ENCODE results near the gene TMTC2.

TMTC2 gene

GRCh38 chr12:82954572-82954971 lies 267.9 kb downstream of the TMTC2 start:
- TF ChIP-seq, protein P1, sequence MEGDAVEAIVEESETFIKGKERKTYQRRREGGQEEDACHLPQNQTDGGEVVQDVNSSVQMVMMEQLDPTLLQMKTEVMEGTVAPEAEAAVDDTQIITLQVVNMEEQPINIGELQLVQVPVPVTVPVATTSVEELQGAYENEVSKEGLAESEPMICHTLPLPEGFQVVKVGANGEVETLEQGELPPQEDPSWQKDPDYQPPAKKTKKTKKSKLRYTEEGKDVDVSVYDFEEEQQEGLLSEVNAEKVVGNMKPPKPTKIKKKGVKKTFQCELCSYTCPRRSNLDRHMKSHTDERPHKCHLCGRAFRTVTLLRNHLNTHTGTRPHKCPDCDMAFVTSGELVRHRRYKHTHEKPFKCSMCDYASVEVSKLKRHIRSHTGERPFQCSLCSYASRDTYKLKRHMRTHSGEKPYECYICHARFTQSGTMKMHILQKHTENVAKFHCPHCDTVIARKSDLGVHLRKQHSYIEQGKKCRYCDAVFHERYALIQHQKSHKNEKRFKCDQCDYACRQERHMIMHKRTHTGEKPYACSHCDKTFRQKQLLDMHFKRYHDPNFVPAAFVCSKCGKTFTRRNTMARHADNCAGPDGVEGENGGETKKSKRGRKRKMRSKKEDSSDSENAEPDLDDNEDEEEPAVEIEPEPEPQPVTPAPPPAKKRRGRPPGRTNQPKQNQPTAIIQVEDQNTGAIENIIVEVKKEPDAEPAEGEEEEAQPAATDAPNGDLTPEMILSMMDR (conservative IDR thresholded peaks at IDR 0.05; ENCODE audit: low read length) = no peak
- DNase-seq (ENCODE audit: low read depth) = no peak
- no peak overlapping the region for H3K4me3 ChIP-seq (ENCODE audit: low read length)

GRCh38 chr12:82955043-82955442 lies 268.3 kb downstream of the TMTC2 start:
- DNase-seq (ENCODE audit: low read depth) = peak; percentile 11
- no peak overlapping the region for H3K4me3 ChIP-seq (ENCODE audit: low read length)
- TF ChIP-seq, protein P1 (conservative IDR thresholded peaks at IDR 0.05; ENCODE audit: low read length) = no peak

GRCh38 chr12:82958966-82959365 lies 272.3 kb downstream of the TMTC2 start:
- TF ChIP-seq, protein P1 (conservative IDR thresholded peaks at IDR 0.05; ENCODE audit: low read length) = no peak
- no peak overlapping the region for H3K4me3 ChIP-seq (ENCODE audit: low read length)
- DNase-seq (ENCODE audit: low read depth) = no peak

DNA sequence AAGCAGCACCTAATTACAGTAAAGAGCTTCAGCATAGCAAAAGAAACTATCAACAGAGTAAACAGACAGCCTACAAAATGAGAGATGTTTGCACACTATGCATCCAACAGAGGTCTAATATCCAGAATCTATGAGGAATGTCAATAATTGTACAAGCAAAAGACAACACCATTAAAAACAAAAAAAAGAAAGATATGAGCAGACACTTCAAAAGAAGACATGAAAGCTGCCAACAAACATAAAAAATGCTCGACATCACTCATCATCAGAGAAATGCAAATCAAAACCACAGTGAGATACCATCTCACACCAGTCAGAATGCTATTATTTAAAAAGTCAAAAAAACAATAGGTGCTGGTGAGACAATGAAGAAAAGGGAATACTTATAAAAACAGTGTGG lies 273.1 kb downstream of the TMTC2 start:
- no peak for DNase-seq (ENCODE audit: low read depth)
- TF ChIP-seq, protein P1 (conservative IDR thresholded peaks at IDR 0.05; ENCODE audit: low read length) = no peak
- H3K4me3 ChIP-seq (ENCODE audit: low read length) = no peak overlapping the region

- no peak overlapping the region for H3K4me3 ChIP-seq (ENCODE audit: low read length)
- TF ChIP-seq, protein P1 (conservative IDR thresholded peaks at IDR 0.05; ENCODE audit: low read length) = no peak
- no peak for DNase-seq (ENCODE audit: low read depth)
Measured at GRCh38 chr12:82961835-82962234, 275.1 kb downstream of the TMTC2 start.

GRCh38 chr12:82963956-82964355 lies 277.2 kb downstream of the TMTC2 start:
- TF ChIP-seq, protein P1 (conservative IDR thresholded peaks at IDR 0.05; ENCODE audit: low read length) = no peak
- H3K4me3 ChIP-seq (ENCODE audit: low read length) = no peak overlapping the region
- no peak for DNase-seq (ENCODE audit: low read depth)

GRCh38 chr12:82964446-82964845 lies 277.7 kb downstream of the TMTC2 start:
- DNase-seq (ENCODE audit: low read depth) = no peak
- no peak overlapping the region for H3K4me3 ChIP-seq (ENCODE audit: low read length)
- TF ChIP-seq, protein P1 (conservative IDR thresholded peaks at IDR 0.05; ENCODE audit: low read length) = no peak
